ENCODE results near the gene BEGAIN. TPM values are rescaled to one million over a fixed set of nuclear protein-coding genes. Genes with fewer than 3 reads are reported as not detected.
A peak's percentile ranks its signal among the peaks of the same experiment; 100 is the strongest.

Gene BEGAIN
- total and polyA plus RNA-seq, 2 experiments from 2014 or later, result not detected

DNA sequence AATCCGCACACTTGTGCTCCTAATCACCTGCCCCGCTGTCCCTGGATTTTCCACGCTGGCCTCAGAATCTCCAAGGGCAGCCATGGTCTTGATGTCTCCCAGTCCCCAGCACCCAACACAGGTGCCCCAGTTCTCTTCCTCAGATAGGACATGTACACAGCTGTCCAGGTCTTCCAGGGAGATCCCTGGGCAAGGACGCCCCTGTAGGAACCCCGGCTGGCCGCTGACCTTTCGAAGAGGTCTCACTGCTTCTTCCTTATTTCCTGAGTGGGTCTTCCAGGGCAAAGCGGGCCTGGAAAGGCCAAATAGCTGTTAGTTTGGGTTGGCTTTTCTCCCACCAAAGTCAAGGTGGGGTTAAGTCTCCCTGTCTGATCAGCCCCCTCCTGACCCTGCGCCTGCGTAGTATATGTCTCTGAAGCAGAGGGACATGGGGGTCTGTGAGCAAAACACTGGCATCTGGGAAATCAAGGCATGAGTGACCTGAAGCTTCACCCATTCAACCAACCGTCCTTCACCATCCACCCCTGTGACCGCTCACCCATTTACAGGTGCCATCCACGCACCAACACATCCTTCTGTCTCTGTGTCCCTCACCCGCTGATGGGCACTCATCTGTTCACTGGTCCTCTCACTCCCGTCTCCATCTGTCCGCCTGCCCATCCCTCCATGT is 4.6 kb downstream of the BEGAIN start:
- Histone ChIP-seq H3K27me3 (peaks cover 37% of the 10 kb centered on the region), H3K4me3 (no peak overlapping the region), H3K27ac (no peak overlapping the region), H3K9me3 (ENCODE audit: low read depth) (no peaks in the 10 kb centered on the region), H3K4me1 (ENCODE audit: low read depth) (no peaks in the 10 kb centered on the region), H3K36me3 (no peaks in the 10 kb centered on the region)
- no peak for DNase-seq (ENCODE audit: low read depth in 1 of 2, low spot score in 1 of 2)
- TF ChIP-seq CTCF (IDR thresholded peaks at IDR 0.05; ENCODE audit: low read depth, low read length), result no peak

DNA sequence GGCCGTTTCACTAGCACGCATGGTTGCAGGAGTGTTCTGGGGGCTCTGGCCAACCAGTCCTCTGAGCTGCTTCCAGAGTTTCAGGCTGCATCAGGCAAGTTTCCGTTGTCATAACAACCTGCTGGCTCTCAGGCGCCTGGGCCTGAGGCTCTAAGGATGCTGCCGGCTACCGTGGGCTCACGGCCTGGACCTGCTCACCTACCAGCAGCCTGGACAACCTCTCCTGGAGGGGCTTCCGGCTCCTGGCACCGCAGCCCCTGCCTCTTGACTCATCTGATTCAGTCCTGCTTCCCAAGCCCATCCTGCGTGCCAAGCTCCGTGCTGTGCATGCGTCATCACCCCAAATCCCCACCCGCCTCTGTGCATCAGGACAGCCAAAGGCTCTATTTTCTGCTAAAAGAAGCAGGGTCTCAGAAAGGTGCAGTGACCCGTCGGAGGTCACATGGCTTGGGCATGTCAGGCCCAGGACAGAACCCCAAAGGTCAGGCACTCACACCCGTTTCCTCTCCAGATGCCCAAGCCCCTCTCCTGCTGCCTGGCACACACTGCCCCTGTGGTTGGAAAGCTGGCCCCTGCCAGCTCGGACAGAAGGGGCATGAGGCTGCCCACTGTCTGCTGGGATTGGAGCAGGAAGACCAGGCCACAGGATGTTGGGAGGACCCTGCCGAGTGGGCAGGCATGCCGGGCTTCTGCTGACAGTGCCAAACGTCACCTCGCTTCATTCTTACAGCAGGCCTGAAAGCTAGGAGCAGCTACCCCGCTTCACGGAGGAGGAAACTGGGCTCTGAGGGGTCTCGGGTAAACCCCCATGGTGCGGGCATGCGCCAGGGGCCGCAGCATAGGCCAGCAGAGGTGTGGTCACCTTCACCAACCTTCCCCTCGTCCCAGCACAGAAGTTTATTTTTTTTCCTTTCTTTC is 5.7 kb downstream of the BEGAIN start:
- no peak for DNase-seq (ENCODE audit: low read depth in 1 of 2, low spot score in 1 of 2)
- H3K27ac ChIP-seq, result no peak overlapping the region
- H3K27me3 ChIP-seq, result peaks cover 28% of the 10 kb centered on the region
- no peak for TF ChIP-seq CTCF (IDR thresholded peaks at IDR 0.05; ENCODE audit: low read depth, low read length)
- H3K4me3 ChIP-seq, result no peak overlapping the region
- no peaks in the 10 kb centered on the region for H3K4me1 ChIP-seq (ENCODE audit: low read depth)
- H3K36me3 ChIP-seq, result no peaks in the 10 kb centered on the region
- no peaks in the 10 kb centered on the region for H3K9me3 ChIP-seq (ENCODE audit: low read depth)

DNA sequence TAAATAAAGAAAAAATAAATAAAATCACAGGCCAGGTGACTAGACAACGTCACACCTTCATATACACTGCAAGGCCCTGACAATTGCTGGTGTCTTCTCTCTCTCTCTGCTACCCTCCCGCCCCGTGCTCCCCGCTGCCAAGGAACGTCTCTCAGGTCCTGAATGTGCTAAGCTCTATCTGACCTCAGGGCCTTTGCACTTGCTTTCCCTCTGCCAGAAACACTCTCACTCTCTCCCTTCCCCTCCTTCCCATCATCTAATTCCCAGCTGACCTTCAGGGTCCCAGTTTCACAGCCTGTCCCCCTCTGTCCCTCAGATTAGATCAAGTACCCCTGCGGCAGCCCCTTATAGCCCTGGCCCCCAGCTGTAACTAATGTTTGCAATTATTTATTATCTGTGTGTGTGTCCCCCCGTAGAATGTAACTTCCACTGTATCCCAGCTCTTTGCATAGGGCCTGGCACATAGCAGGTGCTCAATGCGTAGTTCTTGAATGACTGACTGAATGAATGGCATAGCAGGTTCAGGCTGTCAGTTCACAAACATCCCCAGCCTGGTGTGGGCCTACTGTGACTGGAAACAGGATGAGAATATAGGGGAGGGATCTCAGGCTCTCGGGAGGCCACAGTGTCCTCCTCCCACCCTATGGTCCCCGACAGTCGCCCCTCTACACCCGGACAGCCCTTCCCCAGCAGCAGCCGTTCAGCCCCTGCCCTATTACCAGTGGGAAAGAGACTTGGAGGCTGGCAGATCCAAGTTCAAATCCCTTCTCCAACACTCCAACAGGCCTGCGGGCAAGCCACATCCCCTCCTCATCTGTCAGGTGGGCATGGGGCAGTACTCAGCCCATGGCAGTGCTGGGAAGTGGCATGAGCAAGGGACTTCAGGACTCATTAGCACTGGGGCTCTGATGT is 6.6 kb downstream of the BEGAIN start:
- Histone ChIP-seq H3K4me1 (ENCODE audit: low read depth) (no peaks in the 10 kb centered on the region), H3K4me3 (no peak overlapping the region), H3K27me3 (peaks cover 19% of the 10 kb centered on the region), H3K9me3 (ENCODE audit: low read depth) (no peaks in the 10 kb centered on the region), H3K27ac (no peak overlapping the region), H3K36me3 (no peaks in the 10 kb centered on the region)
- no peak for DNase-seq (ENCODE audit: low read depth in 1 of 2, low spot score in 1 of 2)
- no peak for TF ChIP-seq CTCF (IDR thresholded peaks at IDR 0.05; ENCODE audit: low read depth, low read length)

DNA sequence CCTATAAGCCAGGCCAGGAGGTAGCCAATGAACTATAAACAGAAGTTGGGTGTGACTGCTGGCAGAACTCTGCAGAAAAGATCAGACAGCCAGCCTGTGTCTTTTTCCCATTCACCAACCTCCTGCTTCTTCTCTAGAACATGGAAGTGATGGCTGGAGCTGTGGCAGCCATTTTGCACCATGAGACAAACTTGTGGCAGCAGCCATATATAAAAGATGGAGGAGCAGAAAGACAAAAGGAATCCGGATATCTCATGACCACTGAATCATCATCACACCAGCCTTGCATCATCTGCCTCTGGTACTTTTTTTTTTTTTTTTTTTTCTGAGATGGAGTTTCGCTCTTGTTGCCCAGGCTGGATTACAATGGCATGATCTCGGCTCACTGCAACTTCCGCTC is 8.7 kb downstream of the BEGAIN start:
- peak in 1 of 2 donors; percentile 27 for DNase-seq (ENCODE audit: low read depth in 1 of 2, low spot score in 1 of 2)
- Histone ChIP-seq H3K4me1 (ENCODE audit: low read depth) (no peaks in the 10 kb centered on the region), H3K9me3 (ENCODE audit: low read depth) (no peaks in the 10 kb centered on the region)

More for the DNA sequence above, 8.7 kb downstream of the BEGAIN start:
- TF ChIP-seq CTCF (IDR thresholded peaks at IDR 0.05; ENCODE audit: low read depth, low read length), result no peak
- Histone ChIP-seq H3K27me3 (peaks cover 6% of the 10 kb centered on the region), H3K36me3 (no peaks in the 10 kb centered on the region), H3K4me3 (no peak overlapping the region), H3K27ac (no peak overlapping the region)
